ENCODE measurements around the gene ESAM.

Gene ESAM

GRCh38 chr11:124724979-124725718, 36.9 kb downstream of the ESAM start:
- no peak for FAIRE-seq

- no peak for FAIRE-seq
Observed at GRCh38 chr11:124722176-124722575, 39.9 kb downstream of the ESAM start.

DNA sequence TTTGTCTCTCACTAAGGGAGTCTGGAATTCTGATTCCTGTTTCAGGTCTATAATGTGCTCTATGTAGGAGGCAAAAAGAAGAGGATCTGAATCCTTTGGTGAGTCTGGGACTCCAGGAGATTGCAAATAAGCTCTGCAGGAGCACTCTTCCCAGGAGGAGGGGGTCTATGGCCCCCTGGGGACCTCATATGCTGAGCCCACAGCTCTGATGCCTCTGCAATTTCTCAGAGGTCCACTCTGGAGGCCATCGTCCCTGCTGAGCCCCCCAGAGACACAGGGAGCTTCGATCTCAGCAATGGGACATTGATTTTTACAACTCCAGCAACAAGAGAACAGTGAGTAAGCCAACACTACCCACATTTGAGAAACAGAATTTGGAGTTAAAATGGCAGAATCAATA, 42.6 kb downstream of the ESAM start:
- FAIRE-seq: no peak

DNA sequence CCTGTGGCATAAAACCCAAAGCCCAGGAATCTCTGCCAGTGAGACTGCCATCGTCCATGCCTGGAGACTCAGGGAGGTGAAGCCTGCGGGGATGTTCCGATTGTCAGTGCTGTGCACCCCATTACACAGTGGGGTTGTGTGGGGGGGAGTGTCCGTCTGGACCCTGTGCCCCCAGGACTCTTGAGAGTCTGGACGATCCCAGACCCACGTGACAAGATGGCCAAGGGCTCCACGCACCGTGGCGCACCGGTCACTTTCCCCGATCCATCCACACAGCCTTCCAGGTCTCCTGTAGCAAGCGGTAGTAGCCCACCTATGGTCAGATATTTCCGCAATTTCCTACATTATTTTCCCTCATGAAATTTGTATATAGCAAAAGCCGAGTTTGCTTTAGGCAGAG, 43.3 kb downstream of the ESAM start:
- FAIRE-seq: no peak

- no peak for FAIRE-seq
Observed at GRCh38 chr11:124717786-124718651, 44.1 kb downstream of the ESAM start.

DNA sequence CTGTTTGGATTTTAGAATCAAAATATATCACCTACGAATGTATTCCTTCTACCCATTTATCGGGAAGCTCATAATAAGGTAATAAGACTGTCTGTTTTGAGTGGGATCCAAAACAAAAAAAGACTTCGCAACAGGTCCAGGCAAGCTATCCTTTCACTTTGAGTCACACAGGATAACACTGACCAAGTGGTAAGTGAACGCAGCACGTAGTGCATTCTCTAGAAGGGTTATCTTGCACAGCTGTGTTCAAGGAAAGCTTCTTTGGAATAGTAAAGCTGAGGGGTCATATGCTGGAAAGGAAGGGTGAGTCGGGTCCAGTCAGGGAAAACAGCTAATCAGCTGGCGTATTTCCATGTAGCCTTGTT, 44.7 kb downstream of the ESAM start:
- FAIRE-seq: no peak

- FAIRE-seq: no peak
Observed at GRCh38 chr11:124716591-124716990, 45.5 kb downstream of the ESAM start.

DNA sequence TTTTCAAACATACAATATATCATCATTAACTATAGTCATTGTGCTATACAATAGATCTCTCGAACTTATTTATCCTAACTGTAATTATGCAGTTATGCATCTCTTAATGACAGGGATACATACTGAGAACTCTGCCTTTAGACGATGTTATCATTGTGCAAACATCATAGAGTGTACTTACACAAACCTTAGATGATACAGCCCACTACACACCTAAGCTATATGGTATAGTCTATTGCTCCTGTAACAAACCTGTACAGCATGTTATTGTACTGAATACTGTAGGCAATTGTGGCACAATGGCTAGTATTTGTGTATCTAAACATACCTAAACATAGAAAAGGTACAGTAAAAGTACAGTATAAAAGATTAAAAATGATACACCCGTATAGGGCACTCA, 49.7 kb downstream of the ESAM start:
- FAIRE-seq: no peak

- no peak for FAIRE-seq
Observed at GRCh38 chr11:124707829-124708228, 54.3 kb downstream of the ESAM start.

All from A204.1 (cell line).